NB4 (cell line): ENCODE data around the gene MCM3AP.

Experiments
- POLR2A ChIP-seq: IDR thresholded peaks from 2 replicates; pipeline ENCODE4 v1.6.1; 2011; ENCODE audit warnings: mild to moderate bottlenecking; ENCODE audit not compliant: insufficient read length; ENCODE audit errors: extremely low read depth
- TF ChIP-seq, protein P1 (sequence below): IDR thresholded peaks from one replicate; pipeline ENCODE4 v1.5.1; 2012; ENCODE audit warnings: low read depth, low read length

DNA sequence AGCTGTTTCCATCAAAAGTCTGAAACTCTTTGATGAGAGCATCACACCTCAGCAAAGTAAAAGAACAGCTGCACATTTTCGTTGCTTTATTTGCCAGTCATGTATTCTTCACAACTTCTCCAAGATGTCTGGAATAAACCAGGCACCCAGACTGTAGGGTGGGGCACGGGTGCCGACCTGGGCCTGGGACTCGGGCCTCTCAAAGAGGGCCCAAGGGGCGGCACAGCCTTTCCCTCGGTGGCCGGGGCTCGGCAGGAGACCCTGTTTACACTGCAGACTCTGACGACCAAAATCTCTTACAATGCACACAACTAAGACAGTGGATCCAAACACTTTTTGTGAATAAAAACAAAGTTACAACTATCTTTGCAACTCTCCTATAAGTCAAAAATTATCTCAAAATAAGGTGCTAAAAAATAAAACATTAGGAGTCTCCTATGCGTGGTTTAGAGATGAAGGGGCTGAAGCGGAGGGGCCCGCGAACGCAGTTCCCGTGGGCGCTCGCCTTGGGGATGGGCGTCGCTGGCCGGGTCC, 57.5 kb downstream of the MCM3AP start:
- TF ChIP-seq POLR2A, result no peak
- TF ChIP-seq, protein P1, sequence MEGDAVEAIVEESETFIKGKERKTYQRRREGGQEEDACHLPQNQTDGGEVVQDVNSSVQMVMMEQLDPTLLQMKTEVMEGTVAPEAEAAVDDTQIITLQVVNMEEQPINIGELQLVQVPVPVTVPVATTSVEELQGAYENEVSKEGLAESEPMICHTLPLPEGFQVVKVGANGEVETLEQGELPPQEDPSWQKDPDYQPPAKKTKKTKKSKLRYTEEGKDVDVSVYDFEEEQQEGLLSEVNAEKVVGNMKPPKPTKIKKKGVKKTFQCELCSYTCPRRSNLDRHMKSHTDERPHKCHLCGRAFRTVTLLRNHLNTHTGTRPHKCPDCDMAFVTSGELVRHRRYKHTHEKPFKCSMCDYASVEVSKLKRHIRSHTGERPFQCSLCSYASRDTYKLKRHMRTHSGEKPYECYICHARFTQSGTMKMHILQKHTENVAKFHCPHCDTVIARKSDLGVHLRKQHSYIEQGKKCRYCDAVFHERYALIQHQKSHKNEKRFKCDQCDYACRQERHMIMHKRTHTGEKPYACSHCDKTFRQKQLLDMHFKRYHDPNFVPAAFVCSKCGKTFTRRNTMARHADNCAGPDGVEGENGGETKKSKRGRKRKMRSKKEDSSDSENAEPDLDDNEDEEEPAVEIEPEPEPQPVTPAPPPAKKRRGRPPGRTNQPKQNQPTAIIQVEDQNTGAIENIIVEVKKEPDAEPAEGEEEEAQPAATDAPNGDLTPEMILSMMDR, result no peak
